Ishikawa (cell line): ENCODE data around the gene GATAD2B.

Experiments used
- EP300 ChIP-seq: IDR thresholded peaks from 2 replicates; pipeline ENCODE4 v1.6.1; 2012; ENCODE audit warnings: borderline replicate concordance
- TAF1 ChIP-seq: IDR thresholded peaks from 2 replicates; pipeline ENCODE4 v1.6.1; 2012; ENCODE audit warnings: low read depth, mild to moderate bottlenecking
- TCF12 ChIP-seq: IDR thresholded peaks from 2 replicates; pipeline ENCODE4 v1.6.1; 2012; ENCODE audit warnings: low read depth
- YY1 ChIP-seq: IDR thresholded peaks from 2 replicates; pipeline ENCODE4 v1.6.1; 2012; ENCODE audit warnings: low read depth

- no peak for TF ChIP-seq TCF12
- TF ChIP-seq EP300 = no peak
- no peak for TF ChIP-seq YY1
- no peak for TF ChIP-seq TAF1
Measured at GRCh38 chr1:153899509-153899908, 23.3 kb downstream of the GATAD2B start.
